HG03095 (cell line): ENCODE data around the gene AACS.
"Not testable (repeated sequence)": the region's sequence is repeated elsewhere in the genome, so short reads cannot be mapped to it uniquely, and the experiment has no call there.

ENCODE experiments used
- ATAC-seq: cut with Tn5 transposase; IDR thresholded peaks from one replicate; pipeline ENCODE4 v1.9.1; 2021; ENCODE audit warnings: moderate library complexity; ENCODE audit not compliant: unreplicated experiment

Gene AACS

GRCh38 chr12:125055591-125055990, 9.6 kb upstream of the AACS start:
- ATAC-seq = no peak

- ATAC-seq = no peak
Observed at GRCh38 chr12:125056306-125056705, 8.9 kb upstream of the AACS start.

- no peak for ATAC-seq
Observed at GRCh38 chr12:125057708-125058107, 7.5 kb upstream of the AACS start.

- ATAC-seq = no peak
Observed at GRCh38 chr12:125061229-125061628, 4.0 kb upstream of the AACS start.

- not testable (repeated sequence) for ATAC-seq
Observed at GRCh38 chr12:125063522-125063921, 1.7 kb upstream of the AACS start.

GRCh38 chr12:125064492-125064891, 743 bp upstream of the AACS start:
- ATAC-seq = no peak

GRCh38 chr12:125065919-125066570, 810 bp downstream of the AACS start:
- peak; percentile 4 for ATAC-seq

- no peak for ATAC-seq
Observed at GRCh38 chr12:125068391-125068790, 3.2 kb downstream of the AACS start.

GRCh38 chr12:125069616-125070015, 4.4 kb downstream of the AACS start:
- ATAC-seq = no peak

- ATAC-seq = no peak
Observed at GRCh38 chr12:125070112-125070511, 4.9 kb downstream of the AACS start.

- no peak for ATAC-seq
Observed at GRCh38 chr12:125070661-125071390, 5.6 kb downstream of the AACS start.

GRCh38 chr12:125071456-125071855, 6.2 kb downstream of the AACS start:
- no peak for ATAC-seq

GRCh38 chr12:125072496-125072895, 7.3 kb downstream of the AACS start:
- no peak for ATAC-seq

GRCh38 chr12:125074294-125074693, 9.1 kb downstream of the AACS start:
- ATAC-seq = not testable (repeated sequence)

- ATAC-seq = no peak
Observed at GRCh38 chr12:125076103-125076502, 10.9 kb downstream of the AACS start.

GRCh38 chr12:125079084-125079483, 13.8 kb downstream of the AACS start:
- ATAC-seq = no peak

- no peak for ATAC-seq
Observed at GRCh38 chr12:125079648-125080645, 14.7 kb downstream of the AACS start.

- ATAC-seq = no peak
Observed at GRCh38 chr12:125081427-125081826, 16.2 kb downstream of the AACS start.

GRCh38 chr12:125083072-125083471, 17.8 kb downstream of the AACS start:
- ATAC-seq = no peak

- not testable (repeated sequence) for ATAC-seq
Observed at GRCh38 chr12:125088199-125088598, 23.0 kb downstream of the AACS start.

- no peak for ATAC-seq
Observed at GRCh38 chr12:125089083-125089482, 23.8 kb downstream of the AACS start.
